GM21526 (cell line): ENCODE results near the gene FOXN3.

Source experiments
- ATAC-seq: cut with Tn5 transposase; IDR thresholded peaks from one replicate; pipeline ENCODE4 v1.9.1; 2021; ENCODE audit warnings: moderate library complexity; ENCODE audit not compliant: unreplicated experiment, low FRiP score

The FOXN3 gene

DNA sequence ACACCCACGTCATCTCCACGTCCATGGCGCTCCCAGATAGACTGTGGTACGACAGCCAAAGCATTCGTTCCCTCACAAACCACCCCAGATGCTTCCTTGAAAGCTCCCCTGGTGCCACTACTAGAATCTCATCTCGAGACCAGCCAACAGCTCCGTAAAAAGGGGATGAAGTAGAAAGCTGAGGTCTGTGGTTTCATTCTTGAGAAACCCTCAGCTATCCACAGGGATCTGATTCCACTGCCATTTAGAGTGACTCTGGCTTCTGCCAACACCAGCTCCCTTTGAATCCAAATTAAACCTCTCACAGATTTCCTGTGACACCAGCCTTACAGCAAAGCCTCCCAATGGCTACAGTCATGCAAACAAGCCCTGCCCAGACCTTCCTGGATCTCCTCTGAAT lies 18.5 kb upstream of the FOXN3 start:
- no peak for ATAC-seq

DNA sequence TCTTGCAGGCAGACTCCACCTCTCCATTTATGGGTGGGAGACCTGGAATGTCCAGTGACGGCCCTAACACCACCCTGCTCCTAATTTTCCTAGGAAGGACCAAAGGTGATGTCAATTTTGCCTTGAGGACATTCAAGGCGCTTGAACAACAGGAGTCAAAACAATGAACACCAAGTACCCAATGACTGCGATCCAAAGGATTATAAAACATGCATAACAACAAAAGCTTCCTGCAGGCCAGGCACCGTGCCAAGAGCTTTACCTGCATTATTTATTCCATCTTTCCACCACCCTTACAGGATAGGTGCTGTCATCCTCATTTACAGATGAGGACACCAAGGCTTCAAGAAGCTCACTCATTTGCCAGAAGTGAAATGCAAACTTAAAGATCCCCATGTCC lies 15.2 kb upstream of the FOXN3 start:
- ATAC-seq, result no peak

DNA sequence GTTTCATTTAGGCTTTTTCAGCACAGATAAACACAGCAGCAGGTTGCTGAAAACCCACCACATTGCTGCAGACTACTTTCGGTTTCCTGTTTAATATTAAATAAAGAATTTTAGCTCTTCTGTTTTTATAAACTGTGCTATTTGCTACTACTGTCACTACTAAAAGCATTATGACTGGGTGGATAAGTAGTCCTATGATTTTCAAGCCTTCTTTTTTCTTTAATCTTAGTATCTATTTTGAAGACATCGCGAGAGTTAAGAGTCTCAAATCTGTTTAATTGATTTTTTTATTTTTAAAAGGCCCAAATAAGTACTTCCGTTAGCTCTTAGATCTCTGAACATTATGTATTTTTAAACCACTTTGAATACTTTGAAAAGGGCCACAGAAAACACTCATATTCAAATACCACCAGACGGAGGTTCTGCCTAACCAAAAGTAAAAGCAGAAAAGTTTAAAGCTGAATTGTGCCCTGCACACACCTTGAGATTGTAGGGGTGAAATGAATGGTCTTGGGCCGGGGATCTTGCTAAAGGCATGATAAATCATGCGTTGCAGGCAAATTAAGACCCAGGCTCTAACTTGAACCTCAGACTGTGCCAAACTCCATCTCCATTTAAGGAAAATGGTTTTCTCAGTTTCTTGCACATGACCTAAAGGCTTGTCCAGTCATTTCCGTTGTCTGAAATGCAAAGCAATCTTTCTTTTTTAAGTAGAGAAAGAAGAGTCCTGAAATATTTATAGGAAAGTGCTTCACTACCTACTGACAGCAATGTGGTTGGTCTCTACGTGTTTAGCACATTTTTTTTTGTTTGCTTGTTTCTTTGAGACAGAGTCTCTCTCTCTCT lies 13.6 kb upstream of the FOXN3 start:
- peak; percentile 82 for ATAC-seq

DNA sequence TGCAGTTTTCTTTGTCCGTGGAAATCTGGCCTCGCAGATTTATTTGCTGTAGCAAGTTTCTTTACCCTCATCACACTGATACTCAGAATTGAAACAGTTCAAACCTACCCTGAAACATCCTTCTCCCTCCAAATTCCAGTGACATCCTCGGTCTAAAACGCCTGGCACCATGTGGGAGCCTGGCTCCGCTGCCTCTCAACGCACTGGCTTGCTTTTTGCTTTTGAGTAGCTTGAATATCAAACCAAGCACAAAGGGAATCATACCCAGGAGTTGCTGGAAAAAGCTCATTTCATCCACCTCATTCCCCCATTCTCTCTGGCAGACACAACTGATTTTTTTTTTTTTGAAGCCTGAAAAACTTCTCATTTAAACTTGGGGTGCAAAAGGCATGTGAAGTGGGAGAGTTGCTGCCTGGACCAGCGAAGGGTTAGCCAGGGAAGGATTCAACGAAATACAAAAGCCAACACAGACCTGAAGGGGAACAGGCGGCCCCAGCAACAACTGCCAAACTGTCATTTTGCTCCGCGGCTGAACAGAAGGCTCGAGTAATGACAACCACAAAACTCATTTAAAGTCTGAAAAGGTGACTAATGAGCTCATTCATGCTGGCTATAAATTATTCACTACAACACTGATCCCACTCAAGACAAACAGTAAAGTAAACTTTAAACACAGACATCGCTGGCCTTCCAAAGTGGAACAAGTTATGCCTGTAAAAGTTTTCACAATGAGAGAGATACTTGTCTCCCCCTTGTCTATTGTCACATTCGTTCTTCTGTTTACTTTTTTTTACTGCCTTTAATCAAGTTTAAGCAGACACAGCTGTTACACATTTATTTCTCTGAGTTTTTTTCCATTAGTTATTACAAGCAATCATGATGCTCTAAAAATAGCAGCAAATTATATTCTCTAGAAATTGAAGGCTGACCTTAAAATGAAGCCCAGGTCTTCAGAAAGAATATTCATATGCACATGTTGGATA lies 12.5 kb upstream of the FOXN3 start:
- ATAC-seq, result no peak

DNA sequence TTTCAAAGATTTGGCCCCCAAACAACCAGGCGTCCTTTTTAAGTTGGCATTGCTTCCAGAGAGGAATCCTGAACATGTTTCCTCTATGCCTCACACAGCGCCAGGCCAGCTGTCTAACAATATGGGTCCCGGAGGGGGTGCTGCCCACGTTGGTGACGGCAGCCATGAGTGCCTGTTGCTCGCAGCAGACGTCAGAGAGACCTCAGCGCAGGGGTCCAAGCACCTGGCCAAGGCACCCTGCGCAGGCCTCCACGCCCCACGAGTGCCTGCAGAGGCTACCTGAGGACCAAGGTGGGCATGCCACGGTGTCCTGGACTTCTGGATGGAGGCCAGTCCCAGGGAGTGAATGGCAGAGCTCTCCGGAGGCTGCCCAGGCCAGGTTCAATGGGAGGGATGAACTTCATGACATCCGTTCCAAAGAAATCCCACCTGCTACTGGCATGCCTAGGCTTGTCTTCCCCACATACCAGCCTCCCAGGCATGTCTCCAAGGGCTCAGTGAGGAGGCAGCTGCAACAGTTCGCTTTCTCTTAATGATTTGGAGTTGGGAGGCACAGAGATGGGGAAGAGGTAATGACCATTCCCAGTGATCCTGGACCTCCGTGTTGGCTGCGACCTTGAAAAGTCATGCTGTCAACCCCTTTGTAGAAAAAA lies 11.6 kb upstream of the FOXN3 start:
- no peak for ATAC-seq

DNA sequence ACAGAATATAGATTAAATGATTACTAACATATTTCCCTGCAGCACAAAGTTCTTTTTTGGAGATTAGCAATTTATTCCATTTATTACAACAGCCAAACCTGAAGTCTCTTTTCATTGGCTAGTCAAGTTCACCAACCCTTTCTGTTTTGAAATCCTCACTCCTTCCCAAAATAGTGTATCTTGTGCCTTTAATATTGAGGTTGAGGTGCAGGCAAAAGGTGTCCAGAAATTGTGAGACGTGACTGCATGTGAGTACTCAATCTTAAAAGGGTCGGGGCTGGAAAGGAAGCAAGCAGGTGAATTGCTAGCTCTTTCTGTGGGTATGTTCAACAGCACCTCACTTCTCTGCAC lies 11.1 kb upstream of the FOXN3 start:
- no peak for ATAC-seq

DNA sequence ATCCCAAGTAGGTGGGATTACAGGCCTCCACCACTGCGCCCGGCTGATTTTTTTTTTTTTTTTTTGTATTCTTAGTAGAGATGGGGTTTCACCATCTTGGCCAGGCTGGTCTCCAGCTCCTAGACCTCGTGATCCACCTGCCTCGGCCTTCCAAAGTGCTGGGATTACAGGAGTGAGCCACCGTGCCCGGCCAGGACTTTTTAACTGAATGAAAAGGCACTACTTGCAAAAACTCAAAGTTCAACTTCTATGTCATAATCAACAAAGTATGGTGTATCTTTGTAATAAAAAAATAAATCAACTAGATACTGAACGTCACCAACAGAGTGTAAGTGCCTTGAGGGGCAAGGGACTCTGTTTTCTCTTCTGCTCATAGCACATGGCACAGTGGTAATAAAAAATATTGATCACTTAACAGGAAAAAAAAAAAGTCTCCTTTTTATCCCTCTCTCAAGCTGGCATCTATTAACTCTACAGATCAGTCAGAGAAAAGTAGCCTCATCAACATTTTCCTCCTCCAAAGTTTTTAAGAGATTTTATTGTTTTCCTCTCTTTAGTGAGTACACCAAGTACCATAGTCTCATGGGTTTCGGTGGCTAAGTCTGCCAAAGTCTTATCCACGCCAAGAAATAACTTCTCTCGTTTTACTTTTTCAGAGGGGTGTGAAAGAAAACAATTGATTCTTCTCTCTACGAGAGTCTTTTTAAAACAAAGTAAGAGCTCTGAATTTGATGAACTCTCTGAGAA lies 10.6 kb upstream of the FOXN3 start:
- ATAC-seq, result no peak

DNA sequence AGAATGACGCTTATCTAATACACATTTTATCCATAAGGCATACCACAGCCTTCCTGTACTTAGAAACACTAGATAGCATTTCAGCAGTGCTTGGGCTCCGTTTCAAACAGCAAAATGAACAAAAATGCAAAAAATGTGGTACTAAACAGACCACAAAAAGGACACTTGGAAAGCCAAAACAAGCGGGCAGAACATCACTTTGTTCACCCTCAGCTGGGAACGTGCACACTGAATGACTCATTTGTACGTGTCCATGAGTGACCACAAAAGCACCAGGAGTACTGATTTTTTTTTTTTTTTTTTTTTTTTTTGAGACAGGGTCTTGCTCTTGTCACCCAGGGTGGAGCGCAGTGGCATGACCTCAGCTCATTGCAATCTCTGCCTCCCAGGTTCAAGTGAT lies 8.9 kb upstream of the FOXN3 start:
- ATAC-seq, result no peak

DNA sequence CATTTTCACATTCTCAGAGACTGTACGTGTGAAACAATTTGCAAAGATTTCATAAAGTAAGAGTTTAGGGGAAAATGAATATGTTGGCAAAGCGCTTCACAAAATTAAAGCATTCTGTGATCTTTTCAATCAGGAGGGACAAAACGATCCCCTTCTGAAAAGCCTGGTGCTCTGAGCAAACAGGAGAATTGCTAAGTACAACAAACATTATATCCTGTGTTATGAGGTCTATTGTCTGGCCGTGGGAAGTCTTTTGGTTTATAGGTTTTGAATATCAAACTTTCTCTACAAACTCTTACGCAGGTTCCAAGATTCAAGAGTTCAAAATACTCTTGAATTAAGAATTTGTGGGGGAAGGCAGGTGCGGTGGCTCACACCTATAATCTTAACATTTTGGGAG lies 7.2 kb upstream of the FOXN3 start:
- no peak for ATAC-seq

DNA sequence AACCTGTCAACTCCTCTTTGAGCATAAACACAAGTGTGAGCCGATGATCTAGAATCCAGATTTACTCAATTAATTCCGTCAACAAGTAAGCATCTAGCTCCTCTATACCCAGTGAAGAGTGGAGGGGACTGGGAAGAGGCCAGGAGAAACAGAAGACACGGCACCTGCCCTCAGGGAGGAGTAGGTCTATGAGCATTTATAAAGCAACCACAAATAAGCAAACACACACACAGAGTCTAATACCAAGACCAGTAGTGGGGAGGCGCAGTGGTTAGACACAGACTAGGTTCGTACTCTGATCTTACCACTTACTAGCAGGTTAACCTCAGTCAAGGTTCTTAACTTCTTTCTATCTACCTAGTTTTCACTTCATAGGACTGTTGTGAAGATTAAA lies 5.9 kb upstream of the FOXN3 start:
- no peak for ATAC-seq

DNA sequence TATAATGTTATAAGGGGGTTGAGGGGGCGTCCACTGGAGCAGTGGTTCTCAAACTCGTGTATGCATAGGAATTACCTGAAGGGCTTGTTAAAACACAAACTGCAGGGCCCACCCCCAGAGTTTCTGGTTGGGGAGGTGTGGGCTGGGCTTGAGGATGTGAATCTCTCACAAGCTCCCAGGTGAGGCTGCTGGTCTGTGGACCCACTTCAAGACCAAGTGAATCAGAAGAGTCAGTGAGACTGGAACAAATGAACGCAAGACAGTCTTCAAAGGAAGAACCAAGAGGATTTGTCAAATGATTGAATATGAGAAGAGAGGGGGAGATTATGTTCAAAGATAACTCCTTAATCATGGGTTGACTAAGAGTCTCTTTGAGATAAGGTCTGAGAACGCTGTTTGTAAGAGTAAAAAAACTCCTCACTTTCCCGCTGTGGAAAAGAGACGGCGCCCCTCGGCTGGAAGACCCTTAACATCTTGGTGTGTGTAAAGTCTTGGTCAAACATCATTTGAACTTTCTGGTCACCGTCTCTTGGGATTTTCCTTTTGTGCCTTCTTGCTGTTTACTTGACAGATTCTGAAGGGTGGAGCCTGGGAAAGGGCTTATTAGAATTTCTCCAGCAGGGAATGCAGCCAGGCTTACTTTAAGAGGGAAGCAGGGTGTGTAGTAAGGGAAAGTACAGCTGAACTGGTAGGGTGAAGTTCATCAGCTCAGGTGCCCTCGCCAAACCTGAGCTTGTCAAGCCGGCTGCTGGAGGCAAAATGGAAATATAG lies 5.3 kb upstream of the FOXN3 start:
- ATAC-seq, result no peak

DNA sequence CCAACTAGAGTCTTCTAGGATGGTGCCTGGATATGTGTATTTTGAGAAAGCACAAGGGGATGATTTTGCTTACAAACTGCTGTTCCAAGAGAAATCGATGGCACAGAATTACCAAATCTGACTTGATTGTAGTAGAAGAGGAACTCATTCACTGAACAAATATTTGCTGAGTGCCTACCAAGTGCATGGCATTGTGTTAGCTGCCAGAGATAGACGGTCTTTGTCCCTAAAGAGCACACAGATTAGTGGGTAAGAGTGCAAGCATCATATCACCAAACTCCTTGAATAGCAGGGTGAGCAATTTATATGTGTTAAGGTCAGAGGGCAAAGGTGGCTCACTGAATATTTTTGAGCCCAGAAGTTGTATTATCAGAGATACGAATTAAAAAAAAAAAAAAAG lies 3.5 kb upstream of the FOXN3 start:
- no peak for ATAC-seq

DNA sequence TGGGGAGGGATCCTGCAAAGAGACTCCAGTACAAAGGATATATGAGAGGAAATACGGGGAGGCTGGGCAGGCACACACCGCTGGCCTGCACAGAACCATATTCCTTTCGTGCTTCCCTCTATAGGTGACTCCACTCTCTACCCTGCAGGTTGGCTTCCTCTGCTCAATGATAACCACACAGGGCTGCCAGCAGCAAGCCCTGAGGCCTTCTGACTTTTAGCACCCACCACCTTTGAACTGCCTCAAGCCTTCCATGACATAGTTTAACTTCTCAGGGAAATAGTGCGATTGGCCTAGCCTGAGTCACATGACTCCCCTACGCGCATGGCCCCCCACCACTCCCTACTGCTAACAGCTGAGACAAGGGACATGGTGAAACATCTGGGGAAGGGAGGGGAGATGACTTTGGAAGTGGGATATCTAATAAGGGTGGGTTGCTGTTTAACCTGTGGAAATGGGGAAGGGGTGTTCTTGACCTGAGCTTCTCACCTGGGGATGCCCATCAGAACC lies 3.0 kb upstream of the FOXN3 start:
- ATAC-seq, result no peak

DNA sequence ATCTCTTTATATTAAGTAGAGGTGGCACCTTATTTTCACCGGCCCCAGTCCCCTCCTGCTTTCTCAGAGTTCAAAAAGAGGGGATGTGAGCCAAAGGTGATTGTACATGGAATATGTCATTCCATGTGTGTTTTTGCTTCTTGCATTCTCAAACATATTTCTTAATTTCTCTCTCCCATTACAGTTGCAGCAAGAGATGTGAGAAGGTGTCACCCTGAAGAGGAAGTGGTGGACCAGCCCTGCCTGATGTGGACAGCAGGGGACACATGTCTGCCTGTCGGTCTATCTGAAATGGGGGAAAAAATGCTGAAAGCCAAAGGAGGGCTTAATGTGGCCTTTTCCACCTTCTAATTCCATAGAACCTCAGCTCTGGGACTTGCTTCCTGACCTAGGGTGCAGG lies 1.9 kb upstream of the FOXN3 start:
- no peak for ATAC-seq

DNA sequence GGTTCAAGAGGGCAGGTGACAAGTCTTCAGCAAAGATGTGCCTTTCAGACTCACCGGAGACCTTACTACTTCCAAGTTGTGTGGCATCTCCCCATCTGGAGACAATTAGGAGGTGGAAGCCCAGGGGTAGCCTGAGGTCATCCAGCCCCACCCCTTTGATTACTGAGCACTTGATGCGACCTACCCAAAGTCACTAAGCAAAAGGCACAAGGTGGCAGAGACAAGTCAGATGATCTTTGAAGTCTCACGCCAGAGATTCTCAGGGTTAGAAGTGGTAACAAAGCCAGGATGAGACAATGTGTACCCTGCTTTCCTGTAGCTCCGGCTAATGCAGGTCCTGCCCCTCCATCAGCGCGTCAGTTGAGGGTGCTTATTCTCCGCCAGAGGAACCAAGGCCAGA lies 1.4 kb upstream of the FOXN3 start:
- no peak for ATAC-seq

DNA sequence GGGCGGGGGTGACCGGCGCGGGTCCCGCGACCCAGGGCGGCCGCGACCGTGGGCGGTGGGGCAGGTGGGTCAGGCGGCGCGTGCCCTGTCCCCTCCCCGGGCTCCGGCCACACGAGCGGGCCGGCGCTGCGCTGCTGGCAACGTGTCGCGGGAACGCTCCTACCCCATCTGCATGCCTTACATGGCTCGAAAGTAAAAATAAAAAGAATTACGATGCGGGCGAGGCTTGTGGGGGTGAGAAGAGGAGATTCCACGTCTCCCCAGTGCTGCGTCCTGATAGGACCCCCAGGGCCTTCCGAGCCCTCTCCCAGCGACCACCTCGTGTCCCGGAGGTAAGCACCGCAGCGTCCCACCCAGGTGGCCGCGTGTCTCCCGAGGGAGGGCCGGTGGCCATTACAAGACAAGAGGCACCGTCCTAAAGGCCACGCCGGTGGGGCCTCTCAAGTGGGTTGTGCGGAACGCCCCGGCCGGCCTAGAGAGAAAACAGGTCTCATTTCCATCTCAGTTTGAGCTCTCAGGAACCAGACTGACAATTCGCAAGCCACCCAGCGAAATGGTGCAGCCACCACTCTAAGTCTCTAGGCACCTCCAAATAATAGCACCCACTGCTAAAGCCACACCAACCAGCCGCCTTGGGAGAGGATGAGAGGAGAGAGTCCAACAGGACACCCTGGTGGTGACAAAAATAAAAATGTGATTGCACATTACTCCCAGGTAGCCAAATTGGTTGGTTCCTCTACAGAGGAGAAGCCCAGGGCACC lies 612 bp upstream of the FOXN3 start:
- ATAC-seq, result peak; percentile 49

DNA sequence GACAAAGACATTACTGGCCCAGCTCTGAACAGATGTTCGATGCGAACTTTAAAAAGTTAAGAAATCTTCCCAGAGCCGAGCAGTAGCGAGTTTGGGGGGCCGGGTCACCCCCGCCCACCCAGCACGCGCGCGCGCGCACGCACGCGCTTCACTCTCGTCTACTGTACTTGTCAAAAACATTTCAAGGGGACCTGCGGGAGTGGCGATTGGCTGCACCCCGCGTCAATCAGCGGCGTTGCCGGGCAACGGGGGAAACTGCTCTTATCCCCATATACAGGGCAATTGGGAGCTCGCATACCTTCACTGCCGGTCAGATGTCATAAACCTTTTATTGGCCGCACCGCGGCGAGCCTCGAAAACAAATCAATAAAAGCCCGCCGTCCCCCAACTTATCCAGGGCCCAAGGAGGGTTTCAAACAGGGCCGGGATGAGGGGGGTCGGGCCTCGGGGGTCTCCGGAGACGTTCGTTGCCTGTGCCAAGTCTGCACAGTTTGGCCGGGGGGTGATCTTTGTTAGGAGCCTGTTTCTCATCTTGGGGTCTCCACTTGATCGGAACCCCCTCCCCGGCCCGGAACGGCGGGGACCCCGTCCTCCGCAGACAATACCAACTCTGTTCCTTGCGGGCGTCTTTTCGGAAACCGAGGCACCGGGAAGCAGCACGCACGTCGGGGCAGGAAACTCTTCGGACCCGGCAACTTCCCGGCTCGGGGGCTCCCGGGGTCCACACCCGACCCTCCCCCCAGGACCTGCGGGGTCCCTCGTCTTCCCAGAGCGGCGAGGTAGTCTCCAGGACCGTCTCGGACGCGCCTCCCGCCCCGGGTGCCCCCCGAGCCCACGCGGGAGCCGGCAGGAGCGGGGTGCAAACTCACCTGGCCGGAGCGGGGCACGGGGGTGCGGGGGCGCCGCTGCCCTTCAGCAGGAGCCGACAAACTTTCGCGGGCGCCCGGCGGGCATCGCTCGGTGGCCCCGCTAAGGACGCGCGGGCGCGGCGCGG lies 734 bp downstream of the FOXN3 start:
- peak; percentile 85 for ATAC-seq

DNA sequence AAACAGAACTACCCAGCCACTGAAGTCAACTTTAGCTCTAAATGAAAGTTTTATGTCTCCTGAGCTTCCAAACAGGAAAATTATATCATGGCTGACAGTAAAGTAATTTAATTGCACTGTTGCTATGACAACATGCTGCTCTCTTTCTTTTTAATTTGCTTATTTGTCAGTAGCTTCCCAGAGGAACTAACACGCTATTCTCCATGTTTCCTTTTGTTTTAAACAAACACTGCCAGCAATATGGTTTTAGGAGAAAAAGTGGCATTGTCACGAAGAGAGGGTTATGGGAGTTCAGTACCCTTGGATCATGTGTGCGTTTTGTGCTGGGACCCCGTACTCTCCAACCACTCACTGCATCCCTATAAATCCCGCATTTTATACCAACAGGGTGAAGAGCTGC lies 1.9 kb downstream of the FOXN3 start:
- ATAC-seq, result no peak
